GM21526 (cell line): Measurements from ENCODE around the gene VAMP1.

ENCODE experiments used
- ATAC-seq: cut with Tn5 transposase; IDR thresholded peaks from one replicate; pipeline ENCODE4 v1.9.1; 2021; ENCODE audit warnings: moderate library complexity; ENCODE audit not compliant: unreplicated experiment, low FRiP score

The VAMP1 gene

GRCh38 chr12:6452245-6452943 is 18.1 kb downstream of the VAMP1 start:
- ATAC-seq, result no peak

GRCh38 chr12:6451348-6452244 is 18.9 kb downstream of the VAMP1 start, which contains the start of gene TAPBPL:
Gene TAPBPL (plus strand): TSS chr12:6452042. CDS start chr12:6452249, 207 bp downstream.
- ATAC-seq, result no peak

GRCh38 chr12:6450869-6451347 is 19.6 kb downstream of the VAMP1 start:
- no peak for ATAC-seq

- ATAC-seq, result no peak
Measured at GRCh38 chr12:6450091-6450868, 20.2 kb downstream of the VAMP1 start.

GRCh38 chr12:6444704-6445688 is 25.5 kb downstream of the VAMP1 start, which contains the start of gene CD27:
Gene CD27 (plus strand): TSS chr12:6444955. CDS start chr12:6445096, 141 bp downstream.
- no peak for ATAC-seq

GRCh38 chr12:6444031-6444430 is 26.4 kb downstream of the VAMP1 start:
- no peak for ATAC-seq

GRCh38 chr12:6443361-6443983 is 27.0 kb downstream of the VAMP1 start:
- peak; percentile 35 for ATAC-seq

- ATAC-seq, result no peak
Measured at GRCh38 chr12:6442836-6443235, 27.6 kb downstream of the VAMP1 start.

GRCh38 chr12:6440391-6440790 is 30.1 kb downstream of the VAMP1 start:
- ATAC-seq, result no peak

- no peak for ATAC-seq
Measured at GRCh38 chr12:6438345-6438744, 32.1 kb downstream of the VAMP1 start.

- no peak for ATAC-seq
Measured at GRCh38 chr12:6437586-6437985, 32.9 kb downstream of the VAMP1 start.

- ATAC-seq, result no peak
Measured at GRCh38 chr12:6435961-6436715, 34.3 kb downstream of the VAMP1 start.

GRCh38 chr12:6434205-6435140 is 36.0 kb downstream of the VAMP1 start:
- no peak for ATAC-seq

GRCh38 chr12:6432991-6433390 is 37.5 kb downstream of the VAMP1 start:
- no peak for ATAC-seq

- no peak for ATAC-seq
Measured at GRCh38 chr12:6430124-6430989, 40.1 kb downstream of the VAMP1 start.

GRCh38 chr12:6428326-6428725 is 42.2 kb downstream of the VAMP1 start:
- ATAC-seq, result no peak
